Lung (tissue), 12 donors: ENCODE data around the gene PTCD2. TPM values are rescaled to one million over a fixed set of nuclear protein-coding genes. Genes with fewer than 3 reads are reported as not detected.

Experiments
- ATAC-seq: fragments of 200-7000 bp; cut with Tn5 transposase; one replicate; pipeline ENCODE4 v1.9.1; 2020; ENCODE audit warnings: moderate number of reproducible peaks; ENCODE audit not compliant: insufficient read depth, low FRiP score
- DNase-seq, 3 donors: peaks; one replicate each; pipeline ENCODE4 v3.0.0-alpha.2; 2013 to 2017
- H3K27ac ChIP-seq, 2 donors: one replicate each; pipeline ENCODE4 v1.5.1; 2013; ENCODE audit warnings: mild to moderate bottlenecking in 2 of 2, moderate library complexity in 2 of 2, control low read depth in 1 of 2, inconsistent platforms in 1 of 2, low read depth in 1 of 2, low read length in 1 of 2
- H3K27me3 ChIP-seq, 3 donors: one replicate each; pipeline ENCODE4 v1.5.1; 2013; ENCODE audit warnings: low read length in 2 of 3; ENCODE audit not compliant: control insufficient read depth in 3 of 3, insufficient read depth in 3 of 3
- H3K36me3 ChIP-seq, 4 donors: one replicate each; pipeline ENCODE4 v1.5.1; 2013; ENCODE audit warnings: low read length in 4 of 4, mild to moderate bottlenecking in 1 of 4, moderate library complexity in 1 of 4; ENCODE audit not compliant: control insufficient read depth in 4 of 4, insufficient read depth in 4 of 4
- H3K4me1 ChIP-seq, 5 donors: one replicate each; pipeline ENCODE4 v1.5.1; 2013; ENCODE audit warnings: low read length in 5 of 5, mild to moderate bottlenecking in 2 of 5, moderate library complexity in 1 of 5; ENCODE audit not compliant: control insufficient read depth in 5 of 5, insufficient read depth in 5 of 5
- H3K4me3 ChIP-seq: one replicate; pipeline ENCODE4 v1.5.1; 2013; ENCODE audit warnings: mild to moderate bottlenecking, control low read depth, moderate library complexity
- H3K9ac ChIP-seq, 2 donors: one replicate each; pipeline ENCODE4 v1.5.1; 2013; ENCODE audit warnings: low read length in 2 of 2, control low read depth in 1 of 2; ENCODE audit not compliant: insufficient read depth in 1 of 2
- H3K9me3 ChIP-seq, 4 donors: one replicate each; pipeline ENCODE4 v1.5.1; 2013; ENCODE audit warnings: low read length in 3 of 4, mild to moderate bottlenecking in 1 of 4, moderate library complexity in 1 of 4; ENCODE audit not compliant: control insufficient read depth in 4 of 4, insufficient read depth in 3 of 4
- CTCF ChIP-seq: IDR thresholded peaks from 2 replicates; pipeline ENCODE4 v1.5.1; 2012; ENCODE audit warnings: mild to moderate bottlenecking; ENCODE audit errors: control extremely low read depth, extremely low read depth
- WGBS, 2 donors: extraction: QIAGEN DNeasy Blood & Tissue Kit; methylation state at CpG; one replicate each; pipeline ENCODE4 v1.1.7; 2013; 5-methylcytosine and 5-hydroxymethylcytosine counted together
- polyA plus RNA-seq, 2 donors: library from polyadenylated mRNA; stranded (reverse); fragments of 200-250 nt; gene quantifications; one replicate each; pipeline ENCODE4 v1.2.1, GENCODE V29; 2013
- total RNA-seq, 2 donors: library from RNA; depleted of rRNA in 1 of 2; stranded (reverse); fragments of >200 nt in 1 of 2; gene quantifications; one replicate each; pipeline ENCODE4 v1.2.1, GENCODE V29; 2014 to 2021
- donor health status: control.
- donor health status: control.
- donor health status: Bipolar disorder and iron deficiency.
- donor health status: healthy.
- donor health status: DM: yes; HTN: yes; CAD: no.

Gene PTCD2
- total and polyA plus RNA-seq, 4 donors, result 1.9 to 12.0 (median 6.3) TPM

DNA sequence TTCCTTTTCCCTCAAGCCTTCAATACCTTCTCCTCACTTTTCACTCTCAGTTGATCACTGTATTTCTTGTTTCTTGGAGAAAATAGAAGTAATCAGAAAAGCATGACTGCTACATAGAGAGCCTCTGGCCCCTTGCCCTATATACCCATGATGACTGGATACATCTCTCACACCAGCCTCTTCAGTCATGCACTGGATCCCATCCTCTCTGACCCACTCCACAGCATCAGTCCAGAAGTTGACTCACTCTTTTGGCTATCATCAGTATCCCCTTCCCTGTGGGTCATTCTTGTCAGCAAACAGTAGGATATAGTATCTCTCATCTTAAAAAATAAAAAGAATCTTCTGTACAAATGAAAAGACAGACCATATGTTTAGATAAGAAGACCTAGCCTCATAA, 32.9 kb downstream of the PTCD2 start:
- Histone ChIP-seq H3K27ac (no peak overlapping the region), H3K4me3 (no peak overlapping the region), H3K36me3 (peaks cover 0 to 5% (median under 1%) of the 10 kb centered on the region in 4 donors), H3K9ac (no peak overlapping the region), H3K9me3 (no peaks in the 10 kb centered on the region), H3K27me3 (no peaks in the 10 kb centered on the region), H3K4me1 (no peaks in the 10 kb centered on the region)
- TF ChIP-seq CTCF, result no peak
- ATAC-seq (no peak), DNase-seq (no peak)

- ATAC-seq, result no peak
- 65 to 67% methylated on average over 5 of the region's 5 CpGs for WGBS, 2 donors
- Histone ChIP-seq H3K36me3 (peaks cover 5 to 14% (median 9%) of the 10 kb centered on the region in 4 donors), H3K27ac (no peak overlapping the region), H3K4me3 (no peak overlapping the region), H3K27me3 (no peaks in the 10 kb centered on the region), H3K4me1 (no peaks in the 10 kb centered on the region), H3K9ac (no peak overlapping the region), H3K9me3 (no peaks in the 10 kb centered on the region)
- TF ChIP-seq CTCF, result no peak
- peak; percentile 39 to 48 (median 42) for DNase-seq
Observed at GRCh38 chr5:72355706-72356299, 35.6 kb downstream of the PTCD2 start.

DNA sequence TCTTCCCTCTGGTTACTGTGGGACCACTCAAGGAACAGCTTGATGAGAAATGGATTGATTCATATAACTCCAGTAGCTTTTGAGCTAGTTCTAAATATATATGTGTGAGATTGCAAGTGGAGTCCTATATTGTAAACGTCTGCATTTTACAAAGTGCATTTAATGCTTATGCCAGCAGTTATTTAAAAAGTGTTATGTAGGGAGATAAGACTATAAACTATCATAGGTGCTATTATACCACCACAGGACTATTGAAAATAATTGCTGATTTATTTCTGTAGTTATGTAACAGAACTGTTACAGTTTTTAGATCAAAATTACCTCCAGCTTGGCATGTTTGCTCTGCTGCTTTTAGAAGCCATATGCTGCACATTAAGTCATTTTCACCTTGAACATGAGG, 36.2 kb downstream of the PTCD2 start:
- Histone ChIP-seq H3K27ac (no peak overlapping the region), H3K9ac (no peak overlapping the region), H3K4me1 (no peaks in the 10 kb centered on the region), H3K27me3 (no peaks in the 10 kb centered on the region), H3K9me3 (no peaks in the 10 kb centered on the region), H3K4me3 (no peak overlapping the region), H3K36me3 (peaks cover 7 to 18% (median 10%) of the 10 kb centered on the region in 4 donors)
- DNase-seq (no peak), ATAC-seq (no peak)
- 66 to 90% methylated on average over 1 of the region's 1 CpG for WGBS, 2 donors
- TF ChIP-seq CTCF, result no peak

DNA sequence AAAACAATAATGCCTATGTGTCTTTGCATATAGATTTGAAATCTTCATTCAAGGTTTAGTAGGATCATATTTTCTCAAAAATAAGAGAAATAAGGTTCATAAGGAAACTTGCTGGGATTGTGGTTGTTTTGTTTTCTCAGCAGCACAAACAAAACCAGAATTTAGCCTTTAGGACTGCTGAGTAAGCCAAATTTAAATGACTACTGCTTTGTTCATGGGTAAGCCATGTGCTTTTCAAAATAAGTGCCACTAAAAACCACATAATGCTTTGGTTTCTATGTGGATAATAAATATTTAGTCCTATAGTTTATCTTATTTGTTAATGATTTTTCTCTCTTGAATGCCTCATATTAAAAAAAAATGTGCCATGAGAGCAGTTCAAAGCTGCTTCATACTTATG, 38.8 kb downstream of the PTCD2 start:
- H3K36me3 ChIP-seq, result peaks cover 10 to 22% (median 14%) of the 10 kb centered on the region in 4 donors
- H3K27ac ChIP-seq, result no peak overlapping the region
- ATAC-seq (no peak), DNase-seq (no peak)
- H3K9me3 ChIP-seq, result no peaks in the 10 kb centered on the region
- no peak overlapping the region for H3K9ac ChIP-seq
- H3K4me1 ChIP-seq, result no peaks in the 10 kb centered on the region
- H3K27me3 ChIP-seq, result no peaks in the 10 kb centered on the region
- no peak for TF ChIP-seq CTCF
- H3K4me3 ChIP-seq, result no peak overlapping the region
